NCI-H2227 (cell line): ENCODE data around the gene SEL1L3.
"Not testable (repeated sequence)": the region's sequence is repeated elsewhere in the genome, so short reads cannot be mapped to it uniquely, and the experiment has no call there.

Experiments used
- DNase-seq: peaks from one replicate; lab custom pipeline; 2025; ENCODE audit not compliant: unreplicated experiment; lab: John Stamatoyannopoulos, UW

Gene SEL1L3

GRCh38 chr4:25862411-25863346, at the start of gene SEL1L3:
TSS of gene SEL1L3 (minus strand) at chr4:25862988. CDS start at chr4:25862836, 152 bp downstream.
- DNase-seq: peak; percentile 19

- DNase-seq: no peak
These were observed 48.6 kb upstream of the SEL1L3 start for GRCh38 chr4:25911356-25911755.

DNA sequence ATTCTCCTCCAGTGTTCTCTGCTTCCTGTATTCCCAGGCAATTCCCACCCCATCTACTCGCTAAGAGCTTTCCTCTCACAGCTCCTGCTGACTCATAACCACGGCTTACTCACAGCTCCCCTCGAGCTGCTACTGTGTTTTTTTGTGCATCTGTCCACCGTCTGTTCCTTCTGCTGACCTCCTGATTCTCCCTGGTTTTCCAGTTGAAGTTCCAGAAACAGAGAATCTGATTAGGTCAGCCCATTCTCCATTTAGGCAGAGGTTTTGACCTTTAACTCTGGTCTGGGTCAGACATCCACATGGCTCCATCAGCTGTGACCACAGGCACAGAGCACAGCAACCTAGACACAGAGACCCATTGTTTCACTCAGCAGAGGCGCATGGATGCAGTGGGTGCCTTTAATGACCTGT, 45.7 kb upstream of the SEL1L3 start:
- no peak for DNase-seq

GRCh38 chr4:25906113-25906512, 43.3 kb upstream of the SEL1L3 start:
- DNase-seq: not testable (repeated sequence)

- DNase-seq: no peak
These were observed 42.6 kb upstream of the SEL1L3 start for GRCh38 chr4:25905371-25905770.

- DNase-seq: no peak
These were observed 41.9 kb upstream of the SEL1L3 start for GRCh38 chr4:25904748-25905082.

GRCh38 chr4:25903900-25904747, 41.3 kb upstream of the SEL1L3 start:
- DNase-seq: peak; percentile 15

GRCh38 chr4:25901030-25901430, 38.2 kb upstream of the SEL1L3 start:
- peak; percentile 30 for DNase-seq

GRCh38 chr4:25900310-25900709, 37.5 kb upstream of the SEL1L3 start:
- DNase-seq: no peak

DNA sequence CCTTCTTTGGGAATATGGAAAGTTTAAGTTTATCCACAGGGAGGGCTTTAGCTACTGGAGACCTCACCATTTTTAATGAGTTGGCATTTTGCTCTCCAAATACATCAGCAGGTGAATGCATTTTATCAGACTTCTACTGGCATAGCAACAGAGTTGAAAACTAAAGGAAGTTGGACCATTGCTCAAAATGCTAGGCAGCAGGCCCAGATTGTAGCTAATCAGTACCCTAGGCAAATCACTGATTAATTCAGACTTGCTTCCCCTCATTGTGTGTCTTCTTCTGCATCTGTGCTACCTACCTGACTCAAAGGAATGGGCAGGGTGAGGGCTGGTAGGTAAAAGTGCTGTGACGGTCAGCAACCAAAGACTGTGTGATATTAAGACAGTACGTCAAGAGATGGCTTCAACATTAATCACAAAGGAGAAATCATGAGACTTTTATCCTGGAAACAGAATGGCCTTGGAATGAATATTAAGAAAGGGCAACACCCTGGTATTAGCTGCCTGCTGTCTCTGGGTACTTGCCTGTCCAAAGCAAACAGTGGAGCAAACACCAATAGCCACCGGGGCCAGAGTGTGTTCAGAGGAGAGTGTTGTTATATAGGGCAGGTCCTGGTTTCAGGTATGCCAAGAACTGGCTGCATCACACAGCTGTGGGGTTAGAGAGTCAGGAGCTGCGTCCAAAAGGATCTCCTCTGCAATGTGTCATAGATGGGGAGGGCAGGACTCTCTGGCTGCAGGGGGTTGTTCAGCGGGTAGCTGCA, 34.2 kb upstream of the SEL1L3 start:
- no peak for DNase-seq

DNA sequence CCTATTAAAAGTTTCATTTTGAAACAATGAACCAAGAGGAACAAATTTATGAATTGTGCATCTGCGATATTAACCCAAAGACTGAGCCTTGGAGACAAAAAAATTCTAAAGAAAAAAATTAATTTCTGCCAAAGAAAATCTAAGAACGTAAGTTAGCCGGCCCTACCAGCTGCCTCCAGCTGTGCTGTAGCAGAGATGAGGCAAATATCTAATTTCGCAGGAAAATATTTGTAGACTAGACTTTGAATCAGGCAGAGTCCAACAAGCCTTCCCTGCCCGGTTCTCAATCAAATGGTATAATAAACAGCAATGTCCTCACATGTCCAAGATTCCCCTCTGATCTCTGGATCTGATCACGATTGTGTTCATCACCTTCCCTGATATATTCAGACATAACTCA, 30.0 kb upstream of the SEL1L3 start:
- no peak for DNase-seq

DNA sequence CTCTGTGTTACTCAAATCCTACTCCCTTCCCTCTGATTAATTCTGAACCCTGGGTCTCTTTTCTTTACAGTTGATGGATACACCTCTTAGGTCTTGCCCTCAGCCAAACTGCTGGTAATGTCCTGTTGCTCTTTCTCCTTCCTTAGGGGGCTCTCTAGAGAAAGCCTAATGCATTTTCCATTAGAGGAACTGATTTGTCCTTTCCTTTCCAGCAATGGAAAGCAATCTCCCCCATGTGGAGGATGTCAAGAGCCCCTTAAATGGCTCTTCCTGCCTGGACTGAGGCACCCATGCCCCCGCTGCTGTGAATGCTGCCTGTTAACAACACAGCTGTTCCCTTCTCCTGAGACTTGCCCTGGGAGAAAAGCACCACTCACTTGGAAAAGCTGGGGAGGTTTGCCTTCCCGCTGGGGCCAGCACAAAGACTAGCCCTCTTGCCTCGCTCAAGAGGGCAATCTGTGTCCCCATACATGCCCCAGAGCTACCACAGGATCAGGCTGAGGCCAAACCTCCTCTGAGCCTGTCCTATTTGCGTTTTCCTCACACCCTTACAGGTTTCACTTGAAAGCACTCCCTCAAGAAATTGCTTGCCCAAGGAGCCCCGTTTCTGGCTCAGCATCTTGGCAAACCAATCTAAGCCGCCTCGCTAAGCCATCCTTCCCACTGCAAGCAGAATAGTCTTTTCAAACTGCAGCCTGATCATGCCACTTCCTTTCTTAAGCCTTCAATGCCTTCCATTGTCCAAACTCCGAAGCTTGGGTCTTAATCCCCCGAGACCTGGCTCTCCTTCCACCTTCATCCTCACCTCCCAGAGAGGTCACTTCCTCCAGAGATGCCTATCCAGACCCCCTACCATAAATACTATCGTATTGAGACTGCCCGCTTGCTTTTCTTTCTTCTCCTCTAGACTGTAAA, 28.0 kb upstream of the SEL1L3 start:
- peak; percentile 74 for DNase-seq

DNA sequence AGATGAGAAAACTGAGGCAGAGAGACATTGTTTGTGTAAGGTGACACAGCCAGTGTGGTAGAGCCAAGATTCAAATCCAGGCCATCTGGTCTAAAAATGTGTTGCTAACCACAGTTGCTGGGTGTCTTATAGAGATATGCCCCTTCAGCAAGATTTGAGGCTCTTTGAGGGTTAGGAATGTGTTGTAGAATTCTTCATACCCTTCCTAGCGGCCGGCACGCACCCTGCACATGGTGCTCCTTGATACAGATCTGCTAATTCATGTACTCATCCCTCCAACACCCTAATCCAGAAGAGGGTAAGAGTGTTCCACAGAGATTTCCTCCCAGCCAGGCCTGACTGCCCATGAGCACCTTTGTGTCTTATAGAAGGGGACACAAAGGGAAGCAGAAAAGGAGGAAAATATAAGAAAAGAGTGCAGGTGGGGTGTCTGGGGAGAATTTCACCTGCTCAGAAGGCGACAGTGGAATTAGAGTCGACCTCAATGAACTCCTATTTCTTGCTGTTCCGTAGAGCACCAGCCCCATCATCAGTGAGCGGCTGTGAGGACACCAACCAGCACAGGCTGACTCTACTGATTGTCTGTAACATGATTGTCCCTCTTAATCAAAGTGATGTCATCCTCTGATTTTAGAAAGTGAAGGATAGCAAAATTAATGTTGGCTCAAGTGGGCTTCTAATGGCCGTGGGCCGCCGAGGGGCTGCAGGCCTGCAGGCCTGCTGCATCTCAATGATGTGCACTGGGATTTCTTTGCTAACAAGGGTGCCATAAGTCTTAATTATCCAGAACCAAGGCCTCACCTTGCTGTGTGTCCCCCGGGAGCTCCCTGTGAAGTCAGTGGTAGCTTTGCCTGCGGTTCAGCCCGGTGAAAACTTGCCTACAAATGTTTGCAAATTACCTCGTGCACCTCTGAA, 27.1 kb upstream of the SEL1L3 start:
- DNase-seq: peak; percentile 11

DNA sequence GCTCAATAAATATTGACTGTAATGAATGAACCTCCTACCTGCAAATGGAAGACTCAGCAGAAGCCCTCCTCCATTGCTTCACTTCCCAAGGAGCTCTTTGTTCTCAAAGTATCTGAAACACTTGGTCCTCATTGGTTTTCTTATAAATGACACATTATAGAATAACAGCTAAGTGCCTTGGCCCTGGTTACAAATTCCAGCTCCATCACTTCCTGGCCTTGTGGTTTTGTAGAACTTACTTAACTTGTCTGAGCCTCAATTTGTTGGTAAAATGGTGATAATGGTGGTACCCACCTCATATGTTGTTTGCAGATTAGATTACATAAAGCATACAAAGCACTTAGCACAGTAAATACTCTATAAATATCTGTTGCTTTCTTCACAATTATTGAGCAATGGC, 26.0 kb upstream of the SEL1L3 start:
- DNase-seq: no peak

DNA sequence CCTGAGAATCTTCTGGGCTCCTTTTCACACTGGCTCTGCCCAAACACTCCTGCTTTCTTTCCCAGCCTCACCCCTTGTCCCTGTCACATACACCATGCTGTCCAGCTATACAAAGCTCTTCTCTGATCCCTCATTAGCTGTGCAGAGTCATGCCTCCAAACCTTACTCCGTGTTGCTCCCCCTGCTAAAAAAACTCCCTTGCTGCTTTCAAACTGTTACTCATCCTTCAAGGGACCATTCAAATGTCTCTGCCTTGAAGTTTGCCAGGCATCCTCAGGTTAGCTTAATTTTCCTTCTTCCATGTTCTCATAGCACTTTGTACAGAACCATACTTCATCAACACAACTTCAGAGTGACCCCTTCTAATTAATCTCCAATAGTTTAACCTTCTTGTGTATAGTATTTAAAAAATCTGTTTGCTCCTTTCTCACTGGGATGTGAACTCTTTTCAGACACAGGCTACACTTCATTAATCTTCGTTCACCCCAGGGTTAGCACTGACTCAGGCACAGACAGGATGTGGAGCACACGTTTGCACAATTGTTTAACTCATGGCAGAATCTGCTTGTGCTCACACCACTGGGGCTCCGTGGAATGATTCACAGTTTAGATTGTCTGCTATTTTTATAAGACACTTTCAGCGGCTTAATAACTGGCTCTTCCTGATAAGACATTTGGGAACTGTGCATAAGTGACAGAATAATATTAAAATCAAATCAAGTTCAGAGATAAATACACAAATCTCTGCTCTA, 21.4 kb upstream of the SEL1L3 start:
- no peak for DNase-seq

DNA sequence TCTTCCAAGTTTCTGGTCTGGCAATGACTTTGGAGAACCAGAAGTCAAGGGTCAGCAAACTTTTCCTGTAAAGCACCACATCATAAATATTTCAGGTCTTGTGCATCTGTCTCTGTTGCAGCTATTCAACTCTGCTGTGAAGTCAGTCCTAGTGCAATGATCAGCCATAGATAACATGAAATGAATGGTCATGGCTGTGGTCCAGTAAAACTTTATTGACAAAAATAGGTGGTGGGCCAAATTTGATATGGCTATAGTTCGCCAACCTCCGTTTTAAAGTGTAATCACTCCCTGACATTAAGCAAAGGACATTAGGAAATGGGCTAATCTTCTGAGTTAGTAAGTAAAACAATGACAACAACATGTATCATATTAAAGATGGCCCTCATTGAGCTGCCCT, 20.8 kb upstream of the SEL1L3 start:
- DNase-seq: no peak

DNA sequence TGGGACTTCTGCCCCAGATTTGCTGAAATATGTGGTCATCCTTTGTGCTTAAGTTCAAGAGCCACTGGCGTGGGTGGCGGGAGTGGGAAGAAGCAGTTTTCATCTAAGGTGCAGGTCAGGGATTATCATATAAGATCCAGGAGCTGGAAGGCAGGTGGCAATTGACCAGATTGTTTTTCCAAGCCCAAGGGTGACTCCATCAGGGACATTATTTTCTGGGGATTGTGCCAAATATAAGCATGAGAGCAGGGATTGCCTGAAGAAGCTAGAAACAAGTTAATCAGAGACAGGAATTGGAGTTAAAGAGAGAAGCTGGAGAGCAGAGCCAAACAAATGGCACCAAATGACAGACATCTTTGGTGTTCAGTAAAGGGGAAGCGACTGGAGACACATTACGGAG, 19.4 kb upstream of the SEL1L3 start:
- DNase-seq: no peak

- DNase-seq: no peak
These were observed 18.4 kb upstream of the SEL1L3 start for GRCh38 chr4:25881193-25881592.
